A204.1 (cell line): Measurements from ENCODE around the gene GPC6.

Source experiments
- FAIRE-seq: peaks from 2 replicates; lab custom pipeline; 2012; peaks lifted over from hg19 to GRCh38; lab: Jason Lieb, UNC

Gene GPC6

DNA sequence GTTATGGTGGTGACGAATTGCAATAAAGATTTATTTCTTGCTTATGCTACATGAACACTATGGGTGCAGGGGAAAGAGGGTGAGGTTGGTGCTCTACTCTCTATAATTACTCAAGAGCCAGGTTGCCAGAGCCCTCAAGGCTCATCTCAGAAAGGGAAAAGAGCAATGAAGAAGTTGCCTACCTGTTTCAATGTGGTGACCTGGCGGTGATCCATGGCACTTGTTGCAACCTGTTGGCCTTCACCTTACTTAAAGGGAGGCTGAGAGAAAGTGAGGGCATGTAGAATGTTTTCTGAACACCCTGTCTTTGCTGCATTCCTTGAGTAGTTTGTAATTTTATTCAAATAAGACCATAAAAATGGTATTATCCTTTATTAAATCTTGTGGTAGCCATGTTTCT, 394.4 kb downstream of the GPC6 start:
- FAIRE-seq, result no peak

DNA sequence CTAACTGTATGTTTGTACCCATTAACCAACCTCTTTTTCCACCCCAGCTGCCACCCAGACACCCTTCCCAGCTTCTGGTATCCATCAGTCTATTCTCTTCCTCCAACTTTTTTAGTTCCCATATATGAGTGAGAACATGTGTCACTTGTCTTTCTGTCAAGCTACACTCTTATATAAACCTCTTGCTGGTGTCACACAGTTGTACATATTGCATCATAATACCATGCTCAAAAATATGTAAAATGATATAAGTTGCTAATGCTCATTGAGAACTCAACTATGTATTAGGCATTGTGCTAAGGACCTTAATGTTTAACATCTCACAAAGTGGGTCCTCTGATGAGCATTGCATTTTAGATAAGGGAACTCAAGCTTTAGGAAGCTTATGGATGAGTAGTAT, 395.4 kb downstream of the GPC6 start:
- FAIRE-seq, result no peak

DNA sequence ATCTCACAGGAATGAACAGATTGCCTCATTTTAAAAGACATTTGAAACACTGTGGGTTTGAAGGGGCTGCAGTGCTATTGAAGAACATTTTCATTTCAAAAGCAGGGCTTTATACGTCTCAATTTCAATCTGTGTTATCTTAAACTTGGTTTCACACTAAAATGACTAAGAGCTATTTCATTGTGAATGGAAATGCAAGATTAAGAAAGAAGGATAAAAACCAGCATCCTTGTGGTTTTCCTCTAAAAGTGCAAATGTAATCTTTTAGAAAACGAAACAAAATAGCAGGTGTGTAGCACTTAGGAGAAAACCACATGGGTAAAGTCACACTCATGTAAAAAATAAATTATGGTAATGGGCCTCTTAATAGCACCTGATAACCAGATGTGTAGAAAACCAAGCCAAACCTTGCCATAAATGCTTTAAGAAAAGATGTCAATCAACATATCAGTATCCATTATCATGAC, 397.7 kb downstream of the GPC6 start:
- no peak for FAIRE-seq

DNA sequence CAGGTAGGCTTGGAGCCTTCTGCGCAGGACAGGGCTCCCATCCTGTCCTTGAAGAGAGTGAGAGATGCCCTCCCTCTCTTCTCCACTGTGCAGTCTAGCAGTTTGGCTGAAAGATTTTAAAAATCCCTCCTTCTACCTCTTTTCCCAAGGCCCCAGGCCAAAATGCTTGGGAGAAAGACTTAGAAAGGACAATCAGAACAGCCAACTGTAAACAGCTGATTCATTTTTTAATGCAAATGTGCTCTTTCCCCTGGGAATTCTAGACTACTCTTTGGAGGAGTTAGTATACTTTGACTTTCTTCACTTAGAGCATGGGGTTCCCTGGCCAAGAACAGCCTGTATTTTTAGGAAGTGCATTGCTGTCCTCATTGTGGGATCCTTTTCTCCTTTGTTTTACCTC, 398.9 kb downstream of the GPC6 start:
- no peak for FAIRE-seq

DNA sequence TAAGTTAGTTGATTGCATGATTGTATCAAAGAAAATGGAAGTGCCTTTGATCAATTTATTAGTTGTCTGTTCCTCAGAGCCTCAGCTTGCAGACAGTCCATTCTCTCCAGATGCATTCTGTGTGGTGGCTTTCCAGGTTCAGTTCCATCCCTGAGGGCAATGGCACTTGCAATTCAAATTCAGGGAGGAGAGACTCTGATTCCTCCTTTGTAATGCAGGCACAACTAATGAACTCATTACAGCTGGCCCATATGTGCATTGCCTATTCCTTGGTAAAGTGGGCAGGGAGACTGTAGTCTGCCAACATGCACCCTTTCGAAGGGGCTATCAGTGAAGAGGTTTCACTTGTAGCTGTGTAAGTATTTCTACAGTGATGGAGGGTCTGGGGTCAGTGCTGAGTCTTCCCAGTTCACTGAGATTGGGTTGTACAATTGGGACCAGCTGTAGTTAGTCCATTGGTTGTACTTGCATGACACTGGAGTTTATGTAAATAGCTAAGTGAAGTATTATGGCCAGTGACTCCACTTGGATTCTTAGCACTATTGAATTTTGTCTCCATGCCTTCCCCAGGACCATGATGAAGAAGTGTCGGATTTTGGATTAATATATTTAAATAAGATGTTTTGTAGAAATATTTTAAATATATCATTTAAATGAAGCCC, 401.7 kb downstream of the GPC6 start:
- no peak for FAIRE-seq

DNA sequence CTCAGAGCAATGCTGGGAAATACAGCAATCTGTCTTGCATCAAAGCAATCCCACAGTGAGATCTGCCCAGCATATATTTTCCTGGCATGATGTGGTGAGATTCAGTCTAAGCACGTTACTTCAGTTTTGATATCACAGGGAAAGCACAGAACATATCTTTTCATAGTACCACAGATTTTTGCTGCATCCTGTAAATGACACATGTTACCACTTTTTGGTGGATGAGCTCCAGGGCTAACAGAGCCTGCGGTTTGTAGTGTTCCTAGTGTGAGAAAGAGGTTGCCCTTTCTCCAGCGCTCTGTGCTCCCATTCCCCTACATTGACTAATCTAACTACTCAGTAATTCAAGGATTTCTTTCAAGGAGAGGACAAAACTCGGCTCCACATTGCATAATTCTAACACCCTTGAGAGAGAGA, 409.0 kb downstream of the GPC6 start:
- no peak for FAIRE-seq

DNA sequence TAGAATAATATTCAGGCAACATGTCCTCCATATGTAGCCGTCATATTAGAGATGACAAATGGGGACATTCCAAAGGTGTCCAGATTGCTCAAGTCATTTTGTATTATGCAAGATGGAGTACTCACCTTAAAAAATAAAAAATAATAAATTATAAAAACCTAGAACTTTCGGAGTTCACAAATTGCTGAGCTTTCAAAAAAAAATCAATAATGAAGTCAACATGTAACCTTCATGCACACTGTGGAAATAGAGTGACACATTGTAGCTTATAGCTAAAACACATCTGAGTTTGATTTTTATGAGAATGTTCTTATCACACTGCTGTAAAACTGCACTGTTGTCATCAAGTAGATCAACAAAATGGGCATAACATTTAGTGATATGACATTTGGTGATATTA, 411.2 kb downstream of the GPC6 start:
- FAIRE-seq, result no peak

DNA sequence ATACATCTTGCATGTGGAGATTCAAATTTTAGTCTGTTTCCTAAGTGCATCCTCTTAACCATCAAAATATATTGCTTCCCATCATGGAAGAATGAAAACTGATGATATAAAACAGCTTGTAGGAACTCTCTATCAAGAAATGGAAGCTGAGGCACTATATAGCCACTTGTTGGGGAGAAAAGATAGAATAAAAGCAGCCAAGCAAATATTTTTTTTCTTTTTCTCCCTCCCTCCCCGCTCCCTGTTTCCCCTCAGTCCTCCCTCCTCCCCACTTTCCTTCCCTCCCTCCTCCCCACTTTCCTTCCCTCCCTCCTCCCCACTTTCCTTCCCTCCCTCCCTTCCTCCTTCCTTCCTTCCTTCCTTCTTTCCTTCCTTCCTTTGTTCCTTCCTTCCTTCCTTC, 413.8 kb downstream of the GPC6 start:
- no peak for FAIRE-seq

DNA sequence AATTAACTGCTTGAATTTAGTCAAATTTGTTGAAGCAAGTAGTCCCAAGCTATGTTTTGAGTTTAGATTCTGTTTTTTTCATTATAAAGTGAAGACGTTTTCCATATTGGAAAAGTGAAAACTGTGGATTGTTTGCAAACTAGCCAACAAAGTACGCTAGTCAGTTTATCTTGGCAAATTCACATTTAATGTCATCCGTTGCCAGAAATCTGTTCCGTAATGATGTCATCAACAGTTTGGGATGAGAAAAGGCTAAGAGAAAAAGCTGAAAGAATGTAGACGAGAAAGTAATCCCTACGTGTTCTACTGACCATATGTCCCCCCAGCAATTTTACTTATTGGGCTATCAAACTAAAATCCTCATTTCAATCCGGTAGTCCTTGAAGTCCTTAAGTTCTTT, 419.6 kb downstream of the GPC6 start:
- no peak for FAIRE-seq

DNA sequence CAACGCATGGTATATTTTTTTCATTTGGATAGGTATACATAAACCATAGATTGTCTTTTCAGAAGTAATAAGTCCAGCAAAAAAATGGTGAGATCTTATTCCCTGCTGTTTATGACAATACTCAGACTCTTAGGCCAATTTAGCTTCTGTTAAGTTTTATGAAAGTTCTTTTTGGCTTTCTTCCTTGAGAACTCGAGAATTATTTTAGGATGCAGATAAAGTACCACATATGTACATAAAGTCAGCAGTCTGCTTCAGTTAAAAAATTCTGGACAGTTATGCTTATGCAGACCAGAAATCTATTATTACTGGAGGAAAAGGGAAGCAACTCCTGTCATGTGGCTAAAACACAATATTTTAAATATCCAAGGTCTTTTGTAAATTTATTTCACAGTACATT, 422.9 kb downstream of the GPC6 start:
- FAIRE-seq, result no peak

DNA sequence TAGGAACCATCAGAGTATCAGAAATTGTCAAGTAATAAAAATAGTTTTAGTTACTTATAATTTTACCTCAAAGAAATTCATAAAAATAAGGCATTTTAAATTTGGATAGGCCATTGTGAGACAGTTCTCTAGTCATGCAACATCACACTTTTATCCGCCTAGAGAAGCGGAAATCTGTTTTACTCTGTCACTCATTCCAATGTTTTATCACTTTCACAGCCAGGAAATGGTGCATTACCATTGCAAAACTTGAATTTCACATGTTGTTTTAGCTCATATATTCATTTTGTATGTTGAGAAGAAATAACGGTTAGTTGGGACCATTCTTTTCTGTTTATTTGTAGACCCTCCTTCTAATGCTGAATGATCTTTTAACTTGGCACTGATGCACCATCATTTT, 427.2 kb downstream of the GPC6 start:
- no peak for FAIRE-seq

DNA sequence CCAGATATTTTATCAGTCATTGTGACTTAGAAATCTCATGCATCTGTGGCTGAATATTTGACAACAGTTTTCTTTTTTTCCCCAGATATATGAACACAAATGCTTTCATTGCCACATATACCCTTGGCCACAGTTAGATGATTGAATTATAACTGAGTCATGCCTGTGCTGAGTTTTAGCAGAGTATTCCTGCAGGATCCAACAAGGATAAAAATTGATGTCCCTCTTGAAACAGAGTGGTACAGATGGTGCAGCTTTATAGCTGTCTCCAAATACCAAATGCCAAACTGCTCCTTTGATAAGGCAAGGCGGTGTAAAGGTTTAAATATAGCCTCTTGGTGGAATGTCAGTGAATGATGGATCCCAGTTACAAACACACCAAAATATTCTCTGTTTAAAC, 428.5 kb downstream of the GPC6 start:
- FAIRE-seq, result no peak

DNA sequence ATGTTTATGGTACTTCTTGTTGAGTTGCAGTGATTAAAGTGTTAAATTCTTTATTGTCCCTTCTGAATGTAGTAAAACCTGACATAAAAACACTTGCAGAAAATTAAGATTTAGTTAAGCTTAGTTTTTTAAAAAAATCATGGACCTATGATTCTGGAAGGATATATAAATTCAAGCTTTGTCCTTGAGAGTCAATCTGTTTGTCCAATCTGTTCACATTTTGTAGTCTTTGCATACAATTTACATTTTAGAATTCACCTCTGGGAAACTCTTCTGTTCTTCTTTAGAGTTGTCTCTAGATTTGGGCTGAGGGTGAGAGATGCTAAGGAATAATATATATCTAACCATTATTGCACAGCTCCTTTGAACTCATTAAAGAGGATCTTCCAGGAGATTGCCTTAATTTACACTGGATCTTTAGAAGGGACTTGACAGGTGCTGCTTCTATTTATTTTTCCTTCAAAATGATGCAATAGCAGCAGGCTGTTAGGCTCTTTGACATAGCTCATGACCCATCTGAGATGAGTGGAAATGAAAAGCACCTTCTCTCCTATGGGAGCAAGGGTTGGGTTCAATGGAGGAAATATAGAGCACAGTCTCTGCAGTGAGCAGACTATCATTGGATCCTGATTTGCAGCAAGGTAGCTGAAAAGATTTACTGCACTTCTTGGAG, 433.9 kb downstream of the GPC6 start:
- FAIRE-seq, result no peak

DNA sequence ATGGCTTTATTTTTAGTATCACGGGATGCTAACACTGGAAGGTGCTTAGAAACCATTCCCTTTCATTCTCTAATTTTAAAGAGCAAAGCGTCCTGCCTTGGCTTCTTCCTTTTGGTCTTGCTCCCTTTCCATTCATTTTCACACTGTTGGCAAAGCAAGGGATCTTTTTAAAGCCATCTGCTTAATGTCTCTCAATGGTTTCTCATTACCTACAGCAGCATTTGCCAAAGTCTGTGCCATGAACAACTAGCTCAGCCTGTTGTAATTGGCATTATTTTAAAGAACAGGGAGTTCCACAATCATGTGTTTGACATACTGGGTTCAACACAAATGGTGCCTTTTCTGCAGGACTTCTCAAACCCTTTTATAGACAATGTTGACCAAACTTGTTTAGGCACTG, 444.3 kb downstream of the GPC6 start:
- FAIRE-seq, result no peak

DNA sequence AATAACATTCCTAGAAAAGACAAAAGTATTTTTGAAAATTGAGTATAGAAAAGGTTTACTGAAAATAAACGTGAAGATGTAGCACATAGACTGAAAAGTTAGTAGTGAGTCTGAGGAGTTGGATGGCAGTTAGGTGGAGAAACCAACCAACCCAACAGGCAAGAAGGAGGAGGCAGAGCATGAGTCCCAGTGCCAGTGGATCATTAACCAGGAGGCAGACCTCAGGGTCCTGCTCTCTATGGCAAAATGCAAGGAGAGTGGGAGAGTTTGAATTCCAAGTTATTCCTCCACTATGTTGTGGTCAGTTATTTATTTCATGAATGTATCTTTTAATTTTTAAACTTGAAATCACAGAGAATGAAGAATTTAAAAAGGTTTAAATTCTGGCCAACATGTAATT, 446.4 kb downstream of the GPC6 start:
- FAIRE-seq, result no peak

DNA sequence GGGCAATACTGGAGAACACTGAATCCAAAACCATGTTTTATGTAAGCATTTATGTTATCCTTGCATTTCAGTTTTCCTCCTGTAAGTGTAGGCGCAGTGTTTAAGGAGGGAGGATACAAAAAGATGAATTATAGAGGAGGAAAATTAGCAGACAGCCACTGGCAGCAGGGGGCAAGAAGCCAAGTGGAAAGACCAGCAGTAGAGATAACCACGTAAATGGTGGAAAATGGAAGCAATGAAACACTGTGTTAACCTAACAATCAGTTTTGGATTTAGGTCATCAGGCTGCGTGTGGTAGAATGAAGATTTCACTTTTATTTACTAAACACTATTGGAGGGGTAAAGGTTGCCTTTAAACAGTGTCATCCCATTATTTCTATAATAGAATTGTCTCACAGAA, 447.3 kb downstream of the GPC6 start:
- no peak for FAIRE-seq

DNA sequence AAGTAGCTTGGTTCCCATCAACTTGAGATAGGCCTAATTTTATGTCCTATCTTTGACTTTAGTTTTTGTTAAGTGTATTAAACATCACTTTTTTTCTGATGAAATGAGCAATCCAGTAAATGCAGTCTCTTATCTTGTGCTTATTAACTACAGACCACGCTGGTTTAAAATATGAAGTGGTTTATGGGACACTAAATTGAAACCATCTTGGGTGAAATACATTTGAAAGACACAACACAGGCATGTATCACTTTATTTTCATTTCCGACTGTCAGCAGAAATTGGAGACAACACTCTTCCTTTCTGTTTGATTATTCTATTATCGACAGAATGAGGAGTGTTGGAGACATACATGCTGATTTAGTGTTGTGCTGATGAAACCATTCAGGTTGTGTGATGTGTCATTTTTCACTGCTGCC, 447.7 kb downstream of the GPC6 start:
- FAIRE-seq, result no peak

DNA sequence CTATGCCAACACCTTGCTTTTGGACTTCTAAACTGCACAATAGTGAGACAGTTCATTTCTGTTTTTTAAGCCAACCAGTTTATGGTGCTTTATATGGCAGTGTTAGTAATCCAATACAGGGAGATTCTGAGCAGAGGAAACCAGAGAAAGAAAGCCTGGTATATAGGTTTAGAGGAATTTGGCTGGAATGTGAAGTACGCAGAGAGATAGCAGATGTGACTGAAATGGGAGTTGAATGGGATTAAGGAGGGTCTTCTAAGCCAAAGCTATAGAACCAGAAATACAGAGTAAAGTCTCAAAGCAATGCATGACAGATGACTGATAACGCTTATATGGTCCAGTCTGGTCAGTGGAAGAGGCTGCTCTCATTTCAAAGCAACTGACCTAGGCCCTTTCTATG, 453.7 kb downstream of the GPC6 start:
- FAIRE-seq, result no peak

DNA sequence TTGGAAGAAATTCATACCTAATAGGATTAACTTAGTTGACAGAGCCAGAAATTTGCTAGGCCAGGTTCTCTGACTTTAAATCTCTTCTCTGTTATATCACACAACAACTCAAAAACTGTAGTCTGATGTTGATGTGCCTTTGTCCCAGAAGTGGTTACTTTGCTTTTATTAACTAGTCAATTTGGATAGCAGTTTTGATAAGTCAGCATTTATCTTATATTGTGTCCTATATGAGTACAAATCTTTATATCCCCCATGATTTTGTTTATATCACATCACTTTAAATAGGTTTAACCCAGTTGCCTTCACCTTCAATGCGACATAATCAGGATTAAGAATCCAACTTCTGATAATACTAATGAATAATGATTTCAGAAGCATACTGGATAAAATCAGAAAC, 459.3 kb downstream of the GPC6 start:
- FAIRE-seq, result no peak

DNA sequence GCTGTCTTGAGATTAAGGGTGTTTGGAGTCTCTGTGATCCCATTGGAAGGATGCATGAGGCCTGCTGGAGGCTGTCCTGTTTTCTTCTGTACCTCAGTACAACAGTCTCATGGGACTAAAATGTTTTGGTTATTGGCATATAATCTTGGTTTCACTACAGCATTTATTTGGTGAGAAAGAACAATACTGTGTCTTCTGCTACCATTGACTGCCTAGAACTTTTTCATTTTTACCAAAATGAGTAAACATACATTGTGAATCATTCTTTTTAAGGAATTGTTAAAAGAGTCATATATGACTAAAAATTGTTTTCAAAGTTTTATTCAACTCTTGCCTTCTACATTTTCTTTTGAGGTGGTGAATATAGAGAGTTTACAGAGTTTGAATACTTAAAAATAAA, 459.8 kb downstream of the GPC6 start:
- no peak for FAIRE-seq

DNA sequence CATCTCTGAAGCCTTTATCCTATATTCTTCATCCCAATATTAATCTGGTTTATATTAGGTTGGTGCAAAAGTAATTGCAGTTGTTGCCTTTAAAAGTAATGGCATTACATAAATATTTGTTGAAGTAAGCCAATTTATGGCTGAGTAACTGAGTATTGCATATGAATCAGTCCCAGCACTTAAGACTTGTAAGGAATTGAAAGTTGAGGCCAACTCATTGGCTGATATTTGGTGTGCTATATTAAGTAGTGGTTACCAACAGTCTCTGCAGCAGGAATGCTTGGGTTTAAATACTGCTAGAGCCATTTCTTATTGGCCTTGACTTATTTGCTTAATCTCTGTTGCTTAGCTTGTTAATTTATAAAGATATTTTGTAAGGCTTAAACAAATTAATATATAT, 460.7 kb downstream of the GPC6 start:
- no peak for FAIRE-seq

DNA sequence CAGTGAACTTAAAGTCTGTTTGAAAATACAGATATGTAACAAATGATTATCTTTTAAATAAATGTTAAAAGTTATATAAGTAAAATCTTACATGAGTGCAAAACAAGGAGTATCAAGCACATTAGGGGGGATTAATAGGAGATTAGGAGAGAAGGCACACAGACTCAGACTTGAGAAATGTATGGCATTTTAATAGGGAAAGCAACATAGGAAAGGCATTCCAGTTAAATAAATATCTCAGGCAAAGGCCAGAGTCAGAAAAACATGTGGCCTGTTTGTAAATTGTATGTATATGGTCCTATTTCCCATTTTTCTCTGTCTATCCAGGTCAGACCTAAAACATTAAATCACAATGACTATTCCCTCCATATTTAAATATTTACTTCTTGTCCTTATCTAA, 462.7 kb downstream of the GPC6 start:
- no peak for FAIRE-seq

DNA sequence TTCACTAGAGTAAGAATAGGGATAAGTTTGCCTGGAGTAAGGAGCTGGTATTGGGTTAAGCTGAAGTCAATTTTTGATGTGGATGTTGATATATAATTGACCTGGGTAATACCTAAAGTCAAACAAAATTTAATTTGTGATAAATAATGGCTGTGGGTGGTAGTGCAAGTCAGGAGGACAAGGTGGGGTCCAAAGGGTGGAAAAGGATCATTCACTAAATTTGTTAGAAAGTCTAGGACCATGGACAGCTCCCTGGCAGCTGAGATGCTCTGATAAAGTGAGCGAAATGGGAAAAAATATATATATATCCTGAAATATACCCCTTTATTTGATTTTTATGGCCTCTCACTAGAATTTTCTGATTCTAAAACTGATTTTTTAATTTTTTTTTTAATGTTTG, 463.5 kb downstream of the GPC6 start:
- no peak for FAIRE-seq

DNA sequence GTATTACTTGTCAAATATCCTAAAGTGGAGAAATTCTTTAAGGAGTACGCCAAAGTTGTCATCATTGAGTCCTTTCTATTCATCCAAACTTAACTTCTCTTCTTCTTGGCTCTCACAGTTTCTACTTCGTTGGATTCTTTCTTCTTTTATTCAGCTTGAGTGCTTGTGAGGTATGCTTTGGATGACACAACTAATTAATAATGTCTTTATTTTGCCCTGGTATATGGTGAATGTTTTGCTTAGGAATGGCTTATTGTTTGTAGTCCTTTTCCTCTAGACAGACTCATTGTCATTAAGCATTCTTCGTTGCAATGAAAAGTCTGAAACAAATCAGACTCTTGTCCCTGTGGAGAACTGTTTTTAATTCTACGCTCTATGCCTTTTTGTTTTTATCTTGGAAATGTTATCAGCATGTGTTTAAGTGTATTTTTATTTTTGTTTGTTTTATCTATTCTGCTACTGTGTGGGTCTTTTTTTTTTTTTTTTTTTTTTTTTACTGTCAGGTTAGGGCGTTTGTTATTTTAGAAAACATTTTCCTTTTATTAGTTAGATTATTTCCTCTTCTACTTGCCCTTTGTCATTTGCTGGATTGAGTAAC, 471.5 kb downstream of the GPC6 start:
- FAIRE-seq, result no peak
